Dermis blood vessel endothelial cell (primary cell): ENCODE measurements around the gene SCNN1B. TPM values are rescaled to one million over a fixed set of nuclear protein-coding genes. Genes with fewer than 3 reads are reported as not detected.
"Not testable (repeated sequence)": the region's sequence is repeated elsewhere in the genome, so short reads cannot be mapped to it uniquely, and the experiment has no call there.

Experiments
- DNase-seq: peaks from one replicate; pipeline ENCODE4 v3.0.0; 2010
- total RNA-seq: library from RNA; depleted of rRNA; stranded (reverse); fragments of >200 nt; gene quantifications from 2 replicates; pipeline ENCODE4 v1.2.3, GENCODE V29; 2014

Gene SCNN1B
- total RNA-seq, 1 donor from 2014 or later, result 10.4 TPM

- DNase-seq, result no peak
Observed at GRCh38 chr16:23290189-23291062, 11.7 kb upstream of the SCNN1B start.

- DNase-seq, result no peak
Observed at GRCh38 chr16:23293016-23293415, 9.1 kb upstream of the SCNN1B start.

GRCh38 chr16:23294260-23294659, 7.8 kb upstream of the SCNN1B start:
- no peak for DNase-seq

GRCh38 chr16:23296994-23297393, 5.1 kb upstream of the SCNN1B start:
- DNase-seq, result peak; percentile 20

- DNase-seq, result no peak
Observed at GRCh38 chr16:23298290-23298915, 3.7 kb upstream of the SCNN1B start.

- not testable (repeated sequence) for DNase-seq
Observed at GRCh38 chr16:23299815-23300214, 2.3 kb upstream of the SCNN1B start.

- no peak for DNase-seq
Observed at GRCh38 chr16:23301251-23302044, 654 bp upstream of the SCNN1B start.

- DNase-seq, result no peak
Observed at GRCh38 chr16:23303685-23304084, 1.6 kb downstream of the SCNN1B start.

GRCh38 chr16:23304620-23305019, 2.5 kb downstream of the SCNN1B start:
- no peak for DNase-seq

- DNase-seq, result no peak
Observed at GRCh38 chr16:23306199-23307100, 4.3 kb downstream of the SCNN1B start.

- no peak for DNase-seq
Observed at GRCh38 chr16:23310217-23310616, 8.1 kb downstream of the SCNN1B start.

- DNase-seq, result no peak
Observed at GRCh38 chr16:23310744-23311143, 8.6 kb downstream of the SCNN1B start.

GRCh38 chr16:23316232-23316631, 14.1 kb downstream of the SCNN1B start:
- DNase-seq, result no peak

GRCh38 chr16:23316634-23317265, 14.6 kb downstream of the SCNN1B start:
- DNase-seq, result no peak

GRCh38 chr16:23317266-23317661, 15.2 kb downstream of the SCNN1B start:
- DNase-seq, result no peak

GRCh38 chr16:23317751-23318150, 15.6 kb downstream of the SCNN1B start:
- no peak for DNase-seq

- no peak for DNase-seq
Observed at GRCh38 chr16:23318639-23319038, 16.5 kb downstream of the SCNN1B start.

GRCh38 chr16:23319861-23320615, 17.9 kb downstream of the SCNN1B start:
- DNase-seq, result no peak

GRCh38 chr16:23320693-23321092, 18.6 kb downstream of the SCNN1B start:
- no peak for DNase-seq

GRCh38 chr16:23321206-23321875, 19.2 kb downstream of the SCNN1B start:
- no peak for DNase-seq
